ENCODE data around the gene LRRC56. TPM values are rescaled to one million over a fixed set of nuclear protein-coding genes. Genes with fewer than 3 reads are reported as not detected.

LRRC56 gene
- total and polyA plus RNA-seq, 9 of the 15 experiments (the other 6 are each of a cell fraction or from before 2014, with no cell fraction given), result 0.03 to 4.5 (median 1.0) TPM; not detected in 1

GRCh38 chr11:560305-561147 lies 23.2 kb downstream of the LRRC56 start, which contains the start of the genes LMNTD2 and RASSF7 (continued):
- TF ChIP-seq TSHZ1 (CRISPR knock-in tag; IDR thresholded peaks at IDR 0.05), result no peak
- TF ChIP-seq FIP1L1 (IDR thresholded peaks at IDR 0.05; ENCODE audit: low read depth, low read length, poor library complexity, severe bottlenecking), result peak; percentile 67
- no peak for TF ChIP-seq EHMT2 (IDR thresholded peaks at IDR 0.05)
- no peak for TF ChIP-seq KDM1A (IDR thresholded peaks at IDR 0.05)
- TF ChIP-seq THRB (CRISPR knock-in tag; conservative IDR thresholded peaks at IDR 0.05), result no peak
- no peak for TF ChIP-seq NCOR1 (IDR thresholded peaks at IDR 0.05)
- no peak for TF ChIP-seq CBFA2T3 (IDR thresholded peaks at IDR 0.05)
- TF ChIP-seq USF2 (CRISPR knock-in tag; IDR thresholded peaks at IDR 0.05), result no peak
- TF ChIP-seq HMBOX1 (IDR thresholded peaks at IDR 0.05), result no peak
- TF ChIP-seq ZNF239 (CRISPR knock-in tag; IDR thresholded peaks at IDR 0.05), result peak; percentile 39; the same call in 1 of the 2 replicates
- TF ChIP-seq CTCF (IDR thresholded peaks at IDR 0.05 in 2 of 3, conservative IDR thresholded peaks at IDR 0.05 in 1 of 3; ENCODE audit: insufficient read depth in 2 of 3, low read depth in 1 of 3, low read length in 3 of 3), result no peak
- TF ChIP-seq SETDB1 (IDR thresholded peaks at IDR 0.05; ENCODE audit: low read length), result no peak
